Heart right ventricle (tissue), 16 donors: Measurements from ENCODE around the gene PCA3. TPM values are rescaled to one million over a fixed set of nuclear protein-coding genes. Genes with fewer than 3 reads are reported as not detected.

Experiments
- ATAC-seq, 8 donors: fragments of 200-7000 bp; cut with Tn5 transposase; one replicate each; pipeline ENCODE4 v1.9.1; 2020; ENCODE audit warnings: mild to moderate bottlenecking in 8 of 8, moderate library complexity in 8 of 8, moderate number of reproducible peaks in 1 of 8
- DNase-seq, 2 donors: peaks; one replicate each; pipeline ENCODE4 v3.0.0-alpha.2; 2020
- H3K27ac ChIP-seq, 10 donors: fragments of 200-600 bp; sonication (generic) in 2 of 10; one replicate each; pipeline versions ENCODE4 v1.5.0 to v1.8.0; 2020 to 2022; ENCODE audit warnings: mild to moderate bottlenecking in 3 of 10
- H3K27me3 ChIP-seq, 7 donors: fragments of 200-600 bp; one replicate each; pipeline ENCODE4 v1.8.0; 2021 to 2022; ENCODE audit warnings: mild to moderate bottlenecking in 2 of 7
- H3K36me3 ChIP-seq, 9 donors: fragments of 200-600 bp; sonication (generic) in 1 of 9; one replicate each; pipeline versions ENCODE4 v1.5.0 to v1.8.0; 2020 to 2022; ENCODE audit warnings: mild to moderate bottlenecking in 2 of 9
- H3K4me1 ChIP-seq, 9 donors: fragments of 200-600 bp; sonication (generic) in 1 of 9; one replicate each; pipeline versions ENCODE4 v1.5.0 to v1.8.0; 2020 to 2022; ENCODE audit warnings: mild to moderate bottlenecking in 4 of 9
- H3K4me3 ChIP-seq, 10 donors: fragments of 200-600 bp; sonication (generic) in 2 of 10; one replicate each; pipeline versions ENCODE4 v1.5.0 to v1.8.0; 2020 to 2022; ENCODE audit warnings: mild to moderate bottlenecking in 7 of 10, moderate library complexity in 2 of 10
- H3K9me3 ChIP-seq, 11 donors: fragments of 200-600 bp in 10 of 11; sonication (generic) in 2 of 11; one replicate each; pipeline versions ENCODE4 v1.5.0 to v1.8.0; 2013 to 2022; ENCODE audit warnings: mild to moderate bottlenecking in 2 of 11, control low read depth in 1 of 11, moderate library complexity in 1 of 11
- CTCF ChIP-seq, 9 donors: fragments of 200-600 bp; sonication (generic) in 2 of 9; IDR thresholded peaks; one replicate each; pipeline versions ENCODE4 v1.5.0 to v1.8.0; 2021 to 2022; ENCODE audit warnings: antibody characterized with exemption in 9 of 9, mild to moderate bottlenecking in 5 of 9, moderate library complexity in 1 of 9
- WGBS, 2 donors: extraction: QIAGEN DNeasy Blood & Tissue Kit; methylation state at CpG; one replicate each; pipeline ENCODE4 v1.1.7; 2013; ENCODE audit warnings: inconsistent platforms in 1 of 2; 5-methylcytosine and 5-hydroxymethylcytosine counted together
- intact Hi-C, 10 donors: fragments of 100-400 bp; cut with DNase I; formaldehyde crosslinking; loops; one replicate each; pipeline versions ENCODE4 v1.11.1 to v1.14.2; 2022
- polyA plus RNA-seq, 2 donors: library from polyadenylated mRNA; stranded (reverse); fragments of 200-250 nt; gene quantifications; one replicate each; pipeline ENCODE4 v1.2.3, GENCODE V29; 2013
- total RNA-seq, 10 donors: library from RNA; stranded (reverse); fragmentation: NEBNext Ultra II Directional in 3 of 10; extraction: Animal tissue kit (Norgen Biotek cat#: 25700) in 3 of 10; gene quantifications; one replicate each; pipeline versions ENCODE4 v1.2.1 to v1.2.4, GENCODE V29; 2021 to 2023
- donor health status: Arrhythmogenic right ventricular cardiomyopathy.
- donor health status: ischemic (EF 13 %, LVEDD 7.1; RV severe dilation, severe dysfunction).
- donor health status: healthy with polysubstance abuse.
- donor health status: DM: no; HTN: yes; CAD: no.
- donor health status: DM: no; HTN: no; CAD: no.
- donor health status: ischemic (EF 25% LVEDD 6.9; RV normal size, moderate dysfunction).
- donor health status: ischemic (EF 25% LVEDD 5.7; RV mildly dilated, moderate dysfunction).
- donor health status: healthy.
- donor health status: DM: yes; HTN: yes; CAD: no.
- donor health status: Ischemic cardiomyopathy.
- donor health status: ischemic (EF 35%, LVEDD 5.7; RV mildly dilated, moderate dysfunction).
- donor health status: nonischemic (EF 11% LVEDD 7.7; RV severe dilation, severe dysfunction).
- donor health status: DM: yes; HTN: yes; CAD: no.
- donor health status: PGD.
- donor health status: ischemic (EF 29% LVEDD 5.4; RV normal size, mild dysfunction).
- donor health status: nonischemic (EF 23%, LVEDD 6.1; RV moderate dilation, normal function).

The PCA3 gene
- total and polyA plus RNA-seq, 12 donors = 0.01 TPM; not detected in 11

- no peak overlapping the region for H3K4me3 ChIP-seq
- 91 to 95% methylated on average over 3 of the region's 3 CpGs for WGBS, 2 donors
- ATAC-seq = no peak
Observed at GRCh38 chr9:76729116-76729515, 35.1 kb upstream of the PCA3 start.

GRCh38 chr9:76729980-76730737 is 34.1 kb upstream of the PCA3 start:
- Histone ChIP-seq H3K36me3 (no peaks in the 10 kb centered on the region), H3K4me1 (no peaks in the 10 kb centered on the region), H3K27ac (no peak overlapping the region), H3K27me3 (peaks cover 0 to 17% (median 0%) of the 10 kb centered on the region in 7 donors), H3K9me3 (no peaks in the 10 kb centered on the region), H3K4me3 (no peak overlapping the region)
- ATAC-seq (no peak), DNase-seq (no peak)
- no peak for TF ChIP-seq CTCF (IDR thresholded peaks at IDR 0.05)
- 93 to 94% methylated on average over 8 of the region's 8 CpGs for whole genome bisulfite sequencing, 2 donors
- intact Hi-C loops = no loop called here

More at GRCh38 chr9:76729116-76729515, 35.1 kb upstream of the PCA3 start:
- no peaks in the 10 kb centered on the region for H3K4me1 ChIP-seq
- peaks cover 0 to 17% (median 0%) of the 10 kb centered on the region in 7 donors for H3K27me3 ChIP-seq
- TF ChIP-seq CTCF (IDR thresholded peaks at IDR 0.05) = no peak
- no peak overlapping the region for H3K27ac ChIP-seq
- no peak for DNase-seq
- no peaks in the 10 kb centered on the region for H3K9me3 ChIP-seq
- no peaks in the 10 kb centered on the region for H3K36me3 ChIP-seq
- intact Hi-C loops = no loop called here

GRCh38 chr9:76730801-76731200 is 33.4 kb upstream of the PCA3 start:
- Histone ChIP-seq H3K9me3 (no peaks in the 10 kb centered on the region), H3K27ac (no peak overlapping the region), H3K27me3 (peaks cover 0 to 13% (median 0%) of the 10 kb centered on the region in 7 donors), H3K36me3 (no peaks in the 10 kb centered on the region), H3K4me1 (no peaks in the 10 kb centered on the region), H3K4me3 (no peak overlapping the region)
- no peak for TF ChIP-seq CTCF (IDR thresholded peaks at IDR 0.05)
- no peak for DNase-seq
- intact Hi-C loops = no loop called here
- 84 to 87% methylated on average over 6 of the region's 6 CpGs for WGBS, 2 donors
- ATAC-seq = no peak

GRCh38 chr9:76732341-76732958 is 31.8 kb upstream of the PCA3 start:
- WGBS, 2 donors = 51 to 52% methylated on average over 3 of the region's 3 CpGs
- intact Hi-C loops = no loop called here
- H3K27ac ChIP-seq = no peak overlapping the region
- H3K9me3 ChIP-seq = no peaks in the 10 kb centered on the region
- DNase-seq = no peak
- H3K4me3 ChIP-seq = no peak overlapping the region
- no peak for ATAC-seq
- no peak for TF ChIP-seq CTCF (IDR thresholded peaks at IDR 0.05)
- H3K36me3 ChIP-seq = no peaks in the 10 kb centered on the region
- H3K4me1 ChIP-seq = no peaks in the 10 kb centered on the region
- peaks cover 0 to 16% (median 0%) of the 10 kb centered on the region in 7 donors for H3K27me3 ChIP-seq
